HAP-1 (cell line): Measurements from ENCODE around the gene HSPBP1.

Experiments
- DNase-seq, 2 experiments: peaks; one replicate each; pipeline ENCODE4 v3.0.0-alpha.2; 2016 to 2020; ENCODE audit warnings: low spot score in 2 of 2
- H3K27me3 ChIP-seq: fragments of 250-450 bp; sonication (Bioruptor Pico); 2 replicates; pipeline ENCODE4 v1.5.1; 2020; ENCODE audit warnings: low read depth, mild to moderate bottlenecking, moderate library complexity
- H3K36me3 ChIP-seq: fragments of 250-450 bp; sonication (Bioruptor Pico); replicated peaks from 2 replicates; pipeline ENCODE4 v1.5.1; 2020; ENCODE audit warnings: mild to moderate bottlenecking
- H3K4me1 ChIP-seq: fragments of 250-450 bp; sonication (Bioruptor Pico); 2 replicates; pipeline ENCODE4 v1.5.1; 2020; ENCODE audit warnings: mild to moderate bottlenecking
- H3K4me3 ChIP-seq: fragments of 250-450 bp; sonication (Bioruptor Pico); 2 replicates; pipeline ENCODE4 v1.5.1; 2020; ENCODE audit warnings: mild to moderate bottlenecking, moderate library complexity
- H3K9me3 ChIP-seq: fragments of 250-450 bp; sonication (Bioruptor Pico); 2 replicates; pipeline ENCODE4 v1.5.1; 2020; ENCODE audit warnings: mild to moderate bottlenecking, moderate library complexity
- in situ Hi-C: fragments of 300-500 bp; cut with MboI; formaldehyde crosslinking; loops from 3 replicates; pipeline ENCODE4 v1.14.3; 2020; ENCODE audit warnings: low sequenced_read_pairs, inconsistent platforms, mixed read lengths

The HSPBP1 gene

GRCh38 chr19:55240713-55241020, 39.2 kb downstream of the HSPBP1 start:
- H3K36me3 ChIP-seq: peaks cover 88% of the 10 kb centered on the region
- no peaks in the 10 kb centered on the region for H3K9me3 ChIP-seq
- H3K4me3 ChIP-seq: no peak overlapping the region
- H3K4me1 ChIP-seq: no peaks in the 10 kb centered on the region
- no peak for DNase-seq
- in situ Hi-C loops: no loop called here
- H3K27me3 ChIP-seq: no peaks in the 10 kb centered on the region

- Histone ChIP-seq H3K4me3 (no peak overlapping the region), H3K36me3 (peaks cover 83% of the 10 kb centered on the region), H3K4me1 (no peaks in the 10 kb centered on the region), H3K9me3 (no peaks in the 10 kb centered on the region), H3K27me3 (no peaks in the 10 kb centered on the region)
- in situ Hi-C loops: no loop called here
- no peak for DNase-seq
Measured at GRCh38 chr19:55239004-55239403, 40.9 kb downstream of the HSPBP1 start.

GRCh38 chr19:55238030-55238429, 41.9 kb downstream of the HSPBP1 start:
- Histone ChIP-seq H3K9me3 (no peaks in the 10 kb centered on the region), H3K4me1 (no peaks in the 10 kb centered on the region), H3K27me3 (no peaks in the 10 kb centered on the region), H3K4me3 (no peak overlapping the region), H3K36me3 (peaks cover 84% of the 10 kb centered on the region)
- no peak for DNase-seq
- in situ Hi-C loops: no loop called here

GRCh38 chr19:55232986-55233385, 46.9 kb downstream of the HSPBP1 start:
- Histone ChIP-seq H3K36me3 (peaks cover 54% of the 10 kb centered on the region), H3K4me1 (no peaks in the 10 kb centered on the region), H3K9me3 (no peaks in the 10 kb centered on the region), H3K27me3 (no peaks in the 10 kb centered on the region), H3K4me3 (no peak overlapping the region)
- in situ Hi-C loops: no loop called here
- DNase-seq: no peak

- no peaks in the 10 kb centered on the region for H3K9me3 ChIP-seq
- no peaks in the 10 kb centered on the region for H3K27me3 ChIP-seq
- DNase-seq: no peak
- no peak overlapping the region for H3K4me3 ChIP-seq
- H3K4me1 ChIP-seq: no peaks in the 10 kb centered on the region
- peaks cover 48% of the 10 kb centered on the region for H3K36me3 ChIP-seq
- in situ Hi-C loops: no loop called here
Measured at GRCh38 chr19:55232286-55232602, 47.7 kb downstream of the HSPBP1 start.

- no peak for DNase-seq
- in situ Hi-C loops: no loop called here
- H3K4me1 ChIP-seq: no peaks in the 10 kb centered on the region
- no peak overlapping the region for H3K4me3 ChIP-seq
- peaks cover 44% of the 10 kb centered on the region for H3K36me3 ChIP-seq
- H3K27me3 ChIP-seq: no peaks in the 10 kb centered on the region
- no peaks in the 10 kb centered on the region for H3K9me3 ChIP-seq
Measured at GRCh38 chr19:55231391-55232285, 48.3 kb downstream of the HSPBP1 start.

- DNase-seq: no peak
- Histone ChIP-seq H3K36me3 (peaks cover 43% of the 10 kb centered on the region), H3K4me3 (no peak overlapping the region), H3K27me3 (no peaks in the 10 kb centered on the region), H3K9me3 (no peaks in the 10 kb centered on the region), H3K4me1 (no peaks in the 10 kb centered on the region)
- in situ Hi-C loops: no loop called here
Measured at GRCh38 chr19:55230780-55231179, 49.1 kb downstream of the HSPBP1 start.

- H3K36me3 ChIP-seq: peaks cover 43% of the 10 kb centered on the region
- no peaks in the 10 kb centered on the region for H3K4me1 ChIP-seq
- no peaks in the 10 kb centered on the region for H3K27me3 ChIP-seq
- in situ Hi-C loops: no loop called here
- H3K9me3 ChIP-seq: no peaks in the 10 kb centered on the region
- no peak for DNase-seq
- H3K4me3 ChIP-seq: no peak overlapping the region
Measured at GRCh38 chr19:55230329-55230728, 49.6 kb downstream of the HSPBP1 start.

GRCh38 chr19:55229789-55230182, 50.1 kb downstream of the HSPBP1 start:
- Histone ChIP-seq H3K36me3 (peaks cover 42% of the 10 kb centered on the region), H3K4me1 (no peaks in the 10 kb centered on the region), H3K27me3 (no peaks in the 10 kb centered on the region), H3K9me3 (no peaks in the 10 kb centered on the region), H3K4me3 (no peak overlapping the region)
- DNase-seq: no peak
- in situ Hi-C loops: no loop called here

GRCh38 chr19:55229145-55229788, 50.6 kb downstream of the HSPBP1 start:
- Histone ChIP-seq H3K9me3 (no peaks in the 10 kb centered on the region), H3K36me3 (peaks cover 37% of the 10 kb centered on the region), H3K27me3 (no peaks in the 10 kb centered on the region), H3K4me1 (no peaks in the 10 kb centered on the region), H3K4me3 (no peak overlapping the region)
- DNase-seq: no peak
- in situ Hi-C loops: no loop called here

GRCh38 chr19:55228403-55229031, 51.4 kb downstream of the HSPBP1 start, which contains the start of gene TMEM86B:
Gene TMEM86B, minus strand, starts transcription at chr19:55228763. Its CDS starts 22 bp downstream, at chr19:55228741.
- Histone ChIP-seq H3K4me1 (no peaks in the 10 kb centered on the region), H3K9me3 (no peaks in the 10 kb centered on the region), H3K36me3 (peaks cover 31% of the 10 kb centered on the region), H3K27me3 (no peaks in the 10 kb centered on the region), H3K4me3 (no peak within 1 kb of the TSS)
- no peak for DNase-seq
- in situ Hi-C loops: no loop called here

- in situ Hi-C loops: no loop called here
- DNase-seq: no peak
- no peaks in the 10 kb centered on the region for H3K27me3 ChIP-seq
- no peaks in the 10 kb centered on the region for H3K4me1 ChIP-seq
- H3K36me3 ChIP-seq: peaks cover 26% of the 10 kb centered on the region
- H3K4me3 ChIP-seq: no peak overlapping the region
- no peaks in the 10 kb centered on the region for H3K9me3 ChIP-seq
Measured at GRCh38 chr19:55228015-55228391, 51.9 kb downstream of the HSPBP1 start.

GRCh38 chr19:55227241-55228014, 52.5 kb downstream of the HSPBP1 start:
- DNase-seq: no peak
- H3K27me3 ChIP-seq: no peaks in the 10 kb centered on the region
- H3K36me3 ChIP-seq: peaks cover 22% of the 10 kb centered on the region
- H3K4me3 ChIP-seq: no peak overlapping the region
- no peaks in the 10 kb centered on the region for H3K4me1 ChIP-seq
- no peaks in the 10 kb centered on the region for H3K9me3 ChIP-seq
- in situ Hi-C loops: no loop called here

GRCh38 chr19:55226788-55227187, 53.1 kb downstream of the HSPBP1 start:
- Histone ChIP-seq H3K9me3 (no peaks in the 10 kb centered on the region), H3K4me1 (no peaks in the 10 kb centered on the region), H3K36me3 (peaks cover 16% of the 10 kb centered on the region), H3K27me3 (no peaks in the 10 kb centered on the region), H3K4me3 (no peak overlapping the region)
- in situ Hi-C loops: no loop called here
- no peak for DNase-seq
